ENCODE data around the gene WDR82. TPM values are rescaled to one million over a fixed set of nuclear protein-coding genes. Genes with fewer than 3 reads are reported as not detected.

The WDR82 gene
- total RNA-seq, 4 donors from 2014 or later: 49.5 to 60.3 (median 56.3) TPM

DNA sequence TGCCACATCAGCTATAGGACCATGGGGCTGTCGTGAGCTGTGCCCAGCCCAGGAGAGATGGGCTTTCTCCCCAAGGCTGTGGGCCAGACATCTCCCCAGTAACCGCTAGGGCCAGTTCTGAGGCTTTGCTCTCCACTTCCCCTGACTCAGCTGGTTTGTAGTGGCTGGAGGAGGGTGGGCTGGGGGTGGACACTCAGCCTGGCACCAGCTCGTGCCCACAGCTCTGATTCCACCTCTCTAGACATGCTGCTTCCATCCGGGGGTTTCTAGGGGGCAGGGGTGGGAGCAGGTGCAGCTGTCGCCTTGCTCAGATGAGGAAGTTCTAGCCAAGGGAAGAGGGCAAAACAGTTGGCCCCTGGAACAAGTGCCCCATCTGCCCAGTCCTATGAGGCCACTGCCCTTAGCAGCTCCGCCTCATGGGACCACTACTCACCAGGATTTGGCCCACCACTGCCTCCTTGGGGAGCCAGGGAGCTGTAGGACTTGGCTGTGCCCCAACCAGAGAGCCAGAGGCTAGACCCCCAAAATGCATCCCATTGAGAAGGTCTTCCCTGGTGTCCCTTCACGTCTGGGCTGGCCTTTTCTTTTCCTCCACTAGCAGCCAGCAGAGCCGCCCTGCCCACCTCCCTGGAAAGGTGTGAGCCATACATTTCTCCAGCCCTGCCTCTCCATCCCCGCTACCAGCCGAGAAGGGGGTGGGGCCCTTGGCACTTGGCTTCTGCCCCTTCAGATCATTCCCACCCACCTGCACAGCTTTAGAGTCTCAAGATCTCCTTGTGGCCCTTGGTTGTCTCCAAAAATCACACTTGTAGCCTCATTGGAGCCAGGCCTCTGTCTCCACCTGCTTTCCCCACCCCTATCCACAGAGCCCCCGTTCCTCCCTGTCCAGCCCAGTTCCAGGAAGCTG, 19.0 kb upstream of the WDR82 start:
- H3K4me3 ChIP-seq (ENCODE audit: low read depth, poor library complexity, severe bottlenecking): no peak overlapping the region
- 82 to 84% methylated on average over 11 of the region's 11 CpGs for WGBS, 2 donors
- TF ChIP-seq, protein P1, sequence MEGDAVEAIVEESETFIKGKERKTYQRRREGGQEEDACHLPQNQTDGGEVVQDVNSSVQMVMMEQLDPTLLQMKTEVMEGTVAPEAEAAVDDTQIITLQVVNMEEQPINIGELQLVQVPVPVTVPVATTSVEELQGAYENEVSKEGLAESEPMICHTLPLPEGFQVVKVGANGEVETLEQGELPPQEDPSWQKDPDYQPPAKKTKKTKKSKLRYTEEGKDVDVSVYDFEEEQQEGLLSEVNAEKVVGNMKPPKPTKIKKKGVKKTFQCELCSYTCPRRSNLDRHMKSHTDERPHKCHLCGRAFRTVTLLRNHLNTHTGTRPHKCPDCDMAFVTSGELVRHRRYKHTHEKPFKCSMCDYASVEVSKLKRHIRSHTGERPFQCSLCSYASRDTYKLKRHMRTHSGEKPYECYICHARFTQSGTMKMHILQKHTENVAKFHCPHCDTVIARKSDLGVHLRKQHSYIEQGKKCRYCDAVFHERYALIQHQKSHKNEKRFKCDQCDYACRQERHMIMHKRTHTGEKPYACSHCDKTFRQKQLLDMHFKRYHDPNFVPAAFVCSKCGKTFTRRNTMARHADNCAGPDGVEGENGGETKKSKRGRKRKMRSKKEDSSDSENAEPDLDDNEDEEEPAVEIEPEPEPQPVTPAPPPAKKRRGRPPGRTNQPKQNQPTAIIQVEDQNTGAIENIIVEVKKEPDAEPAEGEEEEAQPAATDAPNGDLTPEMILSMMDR (IDR thresholded peaks at IDR 0.05): no peak
- TF ChIP-seq POLR2A (IDR thresholded peaks at IDR 0.05): no peak
- no peak for DNase-seq (ENCODE audit: low spot score in 2 of 2)
- intact Hi-C loops (cut with DNase I; ENCODE audit: low total_unique reads): no loop called here

DNA sequence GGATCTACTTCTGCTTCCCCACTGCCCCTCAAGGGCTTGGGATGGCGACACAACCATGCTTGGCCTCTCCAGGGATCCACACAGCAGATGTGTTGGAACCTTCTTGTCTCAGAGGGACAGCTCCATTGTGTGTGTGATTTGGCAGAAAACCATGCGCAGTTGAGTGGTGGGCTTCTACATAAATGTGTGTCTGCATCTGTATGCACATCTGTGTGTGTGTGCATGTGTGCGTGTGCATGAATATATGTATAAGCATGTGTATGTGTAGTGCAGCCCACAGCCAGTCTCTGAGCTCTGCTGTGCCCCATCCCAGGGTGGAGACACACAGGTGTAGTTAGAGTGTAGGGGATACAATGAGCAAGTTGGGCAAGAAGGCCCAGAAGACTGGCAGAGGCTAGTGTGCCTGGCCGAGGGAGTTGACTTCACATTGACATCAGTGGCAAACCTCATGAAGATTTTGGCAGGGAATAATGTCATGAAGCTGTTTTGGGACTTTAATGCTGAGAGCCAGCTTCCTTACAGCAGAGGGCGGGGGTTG, 17.3 kb upstream of the WDR82 start:
- H3K4me3 ChIP-seq (ENCODE audit: low read depth, poor library complexity, severe bottlenecking): no peak overlapping the region
- 88 to 93% methylated on average over 5 of the region's 5 CpGs for WGBS, 2 donors
- DNase-seq (ENCODE audit: low spot score in 2 of 2): no peak
- intact Hi-C loops (cut with DNase I; ENCODE audit: low total_unique reads): no loop called here
- no peak for TF ChIP-seq POLR2A (IDR thresholded peaks at IDR 0.05)
- TF ChIP-seq, protein P1 (IDR thresholded peaks at IDR 0.05): no peak

DNA sequence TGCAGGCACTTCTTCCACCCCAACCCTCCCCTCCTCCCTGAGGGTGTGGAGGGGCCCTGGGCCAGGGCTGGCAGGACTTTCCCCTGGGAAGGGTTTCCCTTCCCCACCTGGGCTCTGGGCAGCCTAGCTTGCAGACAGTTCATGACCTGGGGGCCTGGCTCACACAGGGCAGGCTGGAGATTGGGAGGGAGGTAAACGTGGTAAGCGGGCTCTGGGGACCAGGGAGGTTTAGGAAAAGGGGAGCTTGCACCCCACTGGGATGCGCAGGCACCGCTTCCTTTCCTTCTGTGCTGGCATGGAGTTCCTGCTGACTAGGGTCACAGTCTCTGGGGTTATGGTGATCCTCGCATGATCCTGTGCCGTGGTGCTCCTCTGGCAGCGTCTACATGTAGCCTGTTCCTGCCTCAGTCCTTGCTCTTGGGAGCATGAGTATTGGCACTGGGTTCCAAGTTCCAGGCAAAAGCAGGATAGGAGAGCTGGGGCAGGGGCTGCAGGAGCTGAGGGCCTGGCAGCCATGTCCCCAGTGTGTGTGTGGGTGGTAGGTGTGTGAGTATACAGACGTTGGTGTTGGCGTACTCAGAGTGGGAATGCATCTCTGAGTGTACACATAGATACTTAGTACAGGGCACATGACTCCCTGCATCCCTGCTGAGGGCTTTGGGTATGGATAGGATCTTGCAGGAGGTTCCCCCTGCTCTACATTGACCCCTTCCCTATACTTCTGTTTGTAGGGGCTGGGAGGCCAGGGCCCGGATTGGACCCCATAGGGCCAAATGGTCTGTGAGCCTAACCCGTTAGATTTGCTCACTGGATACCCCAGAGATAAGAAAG, 16.1 kb upstream of the WDR82 start:
- no peak for DNase-seq (ENCODE audit: low spot score in 2 of 2)
- WGBS, 2 donors: 74 to 86% methylated on average over 11 of the region's 11 CpGs
- no peak overlapping the region for H3K4me3 ChIP-seq (ENCODE audit: low read depth, poor library complexity, severe bottlenecking)
- intact Hi-C loops (cut with DNase I; ENCODE audit: low total_unique reads): no loop called here
- TF ChIP-seq POLR2A (IDR thresholded peaks at IDR 0.05): no peak

DNA sequence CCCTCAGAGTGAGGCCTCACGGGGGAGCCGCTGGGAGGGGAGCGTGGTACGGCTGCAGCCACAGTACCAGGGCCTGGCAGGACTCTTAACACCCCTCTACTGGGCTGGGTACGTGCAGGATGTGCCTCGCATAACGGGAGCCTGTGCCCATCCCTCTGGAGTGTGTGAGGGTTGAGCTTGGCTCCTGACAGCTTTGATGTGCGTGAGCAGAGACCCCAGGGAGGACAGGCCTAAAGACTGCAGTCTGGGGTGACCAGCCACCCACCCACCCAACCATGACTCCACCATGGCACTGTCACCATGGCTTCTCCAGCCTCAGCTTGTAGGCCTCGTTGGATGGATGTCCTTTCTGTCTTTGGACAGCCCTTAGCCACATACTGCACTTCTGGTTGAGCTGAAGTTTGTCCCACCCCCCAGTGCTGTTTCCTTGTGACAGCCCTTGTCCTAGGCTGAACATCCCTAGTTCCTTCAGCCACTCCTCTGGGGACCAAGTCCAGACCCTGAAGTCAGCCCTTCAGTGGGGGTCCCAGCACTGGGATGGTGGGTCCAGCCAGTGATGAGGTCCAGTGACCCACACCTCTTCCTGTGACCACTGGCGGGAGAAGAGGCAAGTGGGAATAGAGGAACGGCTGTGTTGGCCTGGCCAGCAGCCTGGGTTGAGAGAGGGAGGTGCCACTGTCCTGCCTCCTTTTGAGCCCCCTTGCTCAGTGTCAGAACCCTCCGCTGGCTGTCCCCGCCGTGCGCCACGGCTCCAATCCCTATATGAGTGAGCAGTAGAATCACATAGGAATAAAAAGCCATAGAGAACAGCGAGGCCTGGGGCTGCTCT, 15.3 kb upstream of the WDR82 start:
- H3K4me3 ChIP-seq (ENCODE audit: low read depth, poor library complexity, severe bottlenecking): no peak overlapping the region
- no peak for TF ChIP-seq POLR2A (IDR thresholded peaks at IDR 0.05)
- TF ChIP-seq, protein P1 (IDR thresholded peaks at IDR 0.05): no peak
- intact Hi-C loops (cut with DNase I; ENCODE audit: low total_unique reads): no loop called here
- 91 to 93% methylated on average over 16 to 17 of the region's 17 CpGs for WGBS, 2 donors
- DNase-seq (ENCODE audit: low spot score in 2 of 2): no peak

DNA sequence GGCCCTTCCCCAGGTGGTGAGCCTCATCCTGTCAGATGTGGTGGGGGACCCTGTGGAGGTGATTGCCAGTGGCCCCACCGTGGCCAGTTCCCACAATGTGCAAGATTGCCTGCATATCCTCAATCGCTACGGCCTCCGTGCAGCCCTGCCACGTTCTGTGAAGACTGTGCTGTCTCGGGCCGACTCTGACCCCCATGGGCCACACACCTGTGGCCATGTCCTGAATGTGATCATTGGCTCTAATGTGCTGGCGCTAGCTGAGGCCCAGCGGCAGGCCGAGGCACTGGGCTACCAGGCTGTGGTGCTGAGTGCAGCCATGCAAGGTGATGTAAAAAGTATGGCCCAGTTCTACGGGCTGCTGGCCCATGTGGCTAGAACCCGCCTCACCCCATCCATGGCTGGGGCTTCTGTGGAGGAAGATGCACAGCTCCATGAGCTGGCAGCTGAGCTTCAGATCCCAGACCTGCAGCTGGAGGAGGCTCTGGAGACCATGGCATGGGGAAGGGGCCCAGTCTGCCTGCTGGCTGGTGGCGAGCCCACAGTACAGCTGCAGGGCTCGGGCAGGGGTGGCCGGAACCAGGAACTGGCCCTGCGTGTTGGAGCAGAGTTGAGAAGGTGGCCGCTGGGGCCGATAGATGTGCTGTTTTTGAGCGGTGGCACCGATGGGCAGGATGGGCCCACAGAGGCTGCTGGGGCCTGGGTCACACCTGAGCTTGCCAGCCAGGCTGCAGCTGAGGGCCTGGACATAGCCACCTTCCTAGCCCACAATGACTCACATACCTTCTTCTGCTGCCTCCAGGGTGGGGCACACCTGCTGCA, 14.0 kb upstream of the WDR82 start:
- no peak for DNase-seq (ENCODE audit: low spot score in 2 of 2)
- TF ChIP-seq, protein P1 (IDR thresholded peaks at IDR 0.05): no peak
- no peak for TF ChIP-seq POLR2A (IDR thresholded peaks at IDR 0.05)
- 92 to 94% methylated on average over 16 to 20 of the region's 20 CpGs for WGBS, 2 donors
- no peak overlapping the region for H3K4me3 ChIP-seq (ENCODE audit: low read depth, poor library complexity, severe bottlenecking)
- intact Hi-C loops (cut with DNase I; ENCODE audit: low total_unique reads): no loop called here
